CD8-positive, alpha-beta memory T cell (primary cell): ENCODE measurements around the gene KCTD10. TPM values are rescaled to one million over a fixed set of nuclear protein-coding genes. Genes with fewer than 3 reads are reported as not detected.

ENCODE experiments used
- CTCF ChIA-PET: fragments of 350-600 bp; sonication (Branson Sonifier 250); formaldehyde crosslinking; loops from one replicate; lab custom pipeline; 2021; ENCODE audit warnings: antibody characterized with exemption; lab: Charles Lee
- POLR2A ChIA-PET: fragments of 350-600 bp; sonication (Branson Sonifier 250); formaldehyde crosslinking; loops from one replicate; lab custom pipeline; 2021; ENCODE audit warnings: antibody characterized with exemption; lab: Charles Lee
- DNase-seq, 5 donors: peaks; one replicate each; pipeline versions ENCODE4 v3.0.0 to v3.0.0-alpha.2; 2020 to 2022; ENCODE audit warnings: mixed read lengths in 1 of 5
- H3K27ac ChIP-seq: one replicate; pipeline ENCODE4 v1.7.0; 2013; ENCODE audit warnings: low read depth, mild to moderate bottlenecking, low read length, moderate library complexity
- H3K27me3 ChIP-seq: 2 replicates; pipeline ENCODE4 v1.7.0; 2013; ENCODE audit warnings: low read length, mild to moderate bottlenecking; ENCODE audit not compliant: insufficient read depth, poor library complexity, severe bottlenecking
- H3K36me3 ChIP-seq: 2 replicates; pipeline ENCODE4 v1.7.0; 2013; ENCODE audit warnings: mild to moderate bottlenecking, low read length, moderate library complexity; ENCODE audit not compliant: insufficient read depth
- H3K4me1 ChIP-seq: 2 replicates; pipeline ENCODE4 v1.7.0; 2013; ENCODE audit warnings: mild to moderate bottlenecking, low read length, moderate library complexity; ENCODE audit not compliant: insufficient read depth
- H3K4me3 ChIP-seq: 2 replicates; pipeline ENCODE4 v1.7.0; 2013; ENCODE audit warnings: mild to moderate bottlenecking, low read length
- H3K9me3 ChIP-seq: 2 replicates; pipeline ENCODE4 v1.7.0; 2013; ENCODE audit warnings: mild to moderate bottlenecking, low read length
- H3K27ac Mint-ChIP-seq, 8 donors: one replicate each; pipeline ENCODE4 v1.8.0; 2020 to 2021; ENCODE audit warnings: mixed read lengths in 8 of 8, mild to moderate bottlenecking in 6 of 8, inconsistent platforms in 3 of 8, moderate library complexity in 3 of 8
- H3K27me3 Mint-ChIP-seq, 2 donors: one replicate each; pipeline ENCODE4 v1.8.0; 2020 to 2021; ENCODE audit warnings: mixed read lengths in 2 of 2, mild to moderate bottlenecking in 1 of 2, moderate library complexity in 1 of 2
- H3K36me3 Mint-ChIP-seq, 3 donors: one replicate each; pipeline ENCODE4 v1.8.0; 2020 to 2021; ENCODE audit warnings: mixed read lengths in 3 of 3, inconsistent platforms in 1 of 3, mild to moderate bottlenecking in 1 of 3
- H3K4me1 Mint-ChIP-seq, 3 donors: one replicate each; pipeline ENCODE4 v1.8.0; 2020 to 2021; ENCODE audit warnings: mixed read lengths in 3 of 3, inconsistent platforms in 1 of 3, mild to moderate bottlenecking in 1 of 3
- H3K4me3 Mint-ChIP-seq, 7 donors: one replicate each; pipeline ENCODE4 v1.8.0; 2020 to 2021; ENCODE audit warnings: mixed read lengths in 7 of 7, mild to moderate bottlenecking in 6 of 7, moderate library complexity in 4 of 7, inconsistent platforms in 2 of 7
- H3K9me3 Mint-ChIP-seq, 5 donors: one replicate each; pipeline ENCODE4 v1.8.0; 2020 to 2022; ENCODE audit warnings: mixed read lengths in 5 of 5, mild to moderate bottlenecking in 3 of 5, moderate library complexity in 2 of 5, inconsistent platforms in 1 of 5
- polyA plus RNA-seq: library from polyadenylated mRNA; unstranded; fragments of 300-500 nt; fragmentation: Illumina TruSeq; gene quantifications from one replicate; pipeline ENCODE4 v1.2.3, GENCODE V29; 2021
- total RNA-seq, 2 experiments: library from RNA; stranded (reverse); gene quantifications; one replicate each; pipeline ENCODE4 v1.2.3, GENCODE V29; 2021

The KCTD10 gene
- total and polyA plus RNA-seq, 3 experiments from 2014 or later: 27.4 to 48.1 (median 44.9) TPM

DNA sequence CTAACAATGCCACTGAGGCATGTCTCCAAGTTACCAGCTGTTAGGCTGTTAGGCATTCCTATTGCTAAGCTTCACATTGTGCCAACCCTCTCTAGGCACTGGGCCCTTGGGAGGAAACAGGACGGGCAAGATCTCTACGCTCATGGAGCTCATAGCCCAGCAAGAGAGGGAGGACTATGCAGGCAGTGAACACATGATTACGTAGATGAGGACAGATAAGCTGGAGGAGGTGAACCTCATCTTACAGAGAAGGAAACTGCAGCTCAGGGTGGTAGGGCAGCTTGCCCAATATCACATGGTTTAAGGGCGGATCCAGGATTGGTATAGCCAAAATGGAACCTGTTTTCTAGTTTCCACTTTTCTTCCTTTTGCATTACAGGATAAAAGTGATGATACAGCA lies 8.1 kb upstream of the KCTD10 start:
- H3K4me3 ChIP-seq: no peak overlapping the region
- no peak overlapping the region for H3K27ac Mint-ChIP-seq
- no peak overlapping the region for H3K27ac ChIP-seq
- H3K36me3 Mint-ChIP-seq: peaks cover 5 to 80% (median 32%) of the 10 kb centered on the region in 3 donors
- H3K4me3 Mint-ChIP-seq: no peak overlapping the region
- H3K4me1 Mint-ChIP-seq: peaks cover 0 to 4% (median 1%) of the 10 kb centered on the region in 3 donors
- CTCF ChIA-PET: no interaction called here
- H3K9me3 Mint-ChIP-seq: no peaks in the 10 kb centered on the region
- DNase-seq: no peak
- POLR2A ChIA-PET: no interaction called here
- no peaks in the 10 kb centered on the region for H3K9me3 ChIP-seq
- no peaks in the 10 kb centered on the region for H3K4me1 ChIP-seq
- peaks cover 68% of the 10 kb centered on the region for H3K36me3 ChIP-seq
- no peaks in the 10 kb centered on the region for H3K27me3 ChIP-seq
- peaks cover 0 to 3% of the 10 kb centered on the region in 2 donors for H3K27me3 Mint-ChIP-seq

- peaks cover 0 to 61% (median 21%) of the 10 kb centered on the region in 3 donors for H3K36me3 Mint-ChIP-seq
- Histone ChIP-seq H3K4me3 (no peak overlapping the region), H3K4me1 (peaks cover 12% of the 10 kb centered on the region), H3K9me3 (no peaks in the 10 kb centered on the region), H3K27me3 (no peaks in the 10 kb centered on the region), H3K36me3 (peaks cover 49% of the 10 kb centered on the region), H3K27ac (no peak overlapping the region)
- POLR2A ChIA-PET: no interaction called here
- H3K27me3 Mint-ChIP-seq: no peaks in the 10 kb centered on the region
- H3K4me3 Mint-ChIP-seq: no peak overlapping the region
- DNase-seq: no peak
- no peak overlapping the region for H3K27ac Mint-ChIP-seq
- CTCF ChIA-PET: no interaction called here
- H3K9me3 Mint-ChIP-seq: no peaks in the 10 kb centered on the region
- peaks cover 13 to 21% (median 15%) of the 10 kb centered on the region in 3 donors for H3K4me1 Mint-ChIP-seq
Observed at GRCh38 chr12:109483346-109483745, 6.2 kb upstream of the KCTD10 start.

- Histone ChIP-seq H3K27ac (no peak overlapping the region), H3K27me3 (no peaks in the 10 kb centered on the region), H3K4me3 (no peak overlapping the region), H3K4me1 (peaks cover 17% of the 10 kb centered on the region), H3K9me3 (no peaks in the 10 kb centered on the region), H3K36me3 (peaks cover 45% of the 10 kb centered on the region)
- no peaks in the 10 kb centered on the region for H3K9me3 Mint-ChIP-seq
- ChIA-PET CTCF (no interaction called here), POLR2A (no interaction called here)
- H3K27me3 Mint-ChIP-seq: no peaks in the 10 kb centered on the region
- no peak overlapping the region for H3K27ac Mint-ChIP-seq
- peaks cover 0 to 59% (median 20%) of the 10 kb centered on the region in 3 donors for H3K36me3 Mint-ChIP-seq
- peak overlapping the region in 1 of 7 donors; percentile 51 for H3K4me3 Mint-ChIP-seq
- H3K4me1 Mint-ChIP-seq: peaks cover 16 to 26% (median 19%) of the 10 kb centered on the region in 3 donors
- DNase-seq: no peak
Observed at GRCh38 chr12:109482894-109483293, 5.8 kb upstream of the KCTD10 start.

DNA sequence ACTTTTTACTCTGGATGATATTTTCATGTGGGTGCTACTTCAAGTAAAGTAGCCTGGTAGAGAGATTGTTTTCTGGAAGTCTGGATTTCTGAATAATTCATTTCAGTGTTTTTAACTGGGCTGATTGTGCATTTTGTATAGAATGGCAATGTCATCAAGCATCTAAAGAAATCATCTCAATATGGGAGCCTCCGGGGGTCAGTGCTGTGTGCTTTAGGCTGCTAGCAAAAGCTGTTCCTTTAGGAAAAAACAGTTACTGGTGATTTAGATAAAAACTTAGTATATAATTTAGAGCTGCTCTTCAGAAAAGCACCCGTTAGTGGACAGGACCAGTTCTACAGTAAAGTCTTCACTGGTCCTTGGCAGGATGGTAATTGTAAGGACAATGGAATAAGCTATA lies 5.4 kb upstream of the KCTD10 start:
- Mint-ChIP-seq H3K36me3 (peaks cover 0 to 59% (median 18%) of the 10 kb centered on the region in 3 donors), H3K9me3 (no peaks in the 10 kb centered on the region), H3K4me1 (peaks cover 18 to 29% (median 21%) of the 10 kb centered on the region in 3 donors), H3K27me3 (no peaks in the 10 kb centered on the region), H3K4me3 (peak overlapping the region in 1 of 7 donors; percentile 51), H3K27ac (peak overlapping the region in 1 of 8 donors; percentile 2)
- no peak overlapping the region for H3K27ac ChIP-seq
- DNase-seq: no peak
- H3K4me1 ChIP-seq: peaks cover 18% of the 10 kb centered on the region
- no peaks in the 10 kb centered on the region for H3K27me3 ChIP-seq
- ChIA-PET CTCF (no interaction called here), POLR2A (no interaction called here)
- no peaks in the 10 kb centered on the region for H3K9me3 ChIP-seq
- H3K4me3 ChIP-seq: no peak overlapping the region
- H3K36me3 ChIP-seq: peaks cover 41% of the 10 kb centered on the region

DNA sequence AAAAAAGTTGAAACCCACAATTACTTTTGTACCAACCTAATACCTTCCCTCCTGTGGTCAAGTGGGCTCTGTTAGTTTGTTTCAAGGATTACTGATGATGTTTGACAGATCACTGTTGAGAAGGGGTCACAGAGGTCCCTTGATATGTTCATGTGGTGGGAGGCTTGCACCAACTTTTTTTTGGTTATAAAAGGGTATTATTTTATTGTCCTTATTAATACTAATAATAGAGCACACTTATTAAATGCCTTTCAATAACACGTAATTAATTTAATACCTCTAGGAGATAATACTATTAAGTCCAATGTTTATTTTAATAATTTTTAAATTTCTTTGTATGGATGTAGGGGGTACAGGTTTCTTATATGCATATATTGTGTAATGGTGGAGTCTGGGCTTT lies 4.8 kb upstream of the KCTD10 start:
- Histone ChIP-seq H3K27me3 (no peaks in the 10 kb centered on the region), H3K4me3 (no peak overlapping the region), H3K36me3 (peaks cover 34% of the 10 kb centered on the region), H3K4me1 (peaks cover 18% of the 10 kb centered on the region), H3K27ac (no peak overlapping the region), H3K9me3 (no peaks in the 10 kb centered on the region)
- no peak for DNase-seq
- ChIA-PET POLR2A (no interaction called here), CTCF (no interaction called here)
- Mint-ChIP-seq H3K36me3 (peaks cover 0 to 58% (median 17%) of the 10 kb centered on the region in 3 donors), H3K4me3 (peak overlapping the region in 1 of 7 donors; percentile 51), H3K9me3 (no peaks in the 10 kb centered on the region), H3K27me3 (no peaks in the 10 kb centered on the region), H3K4me1 (peaks cover 23 to 35% (median 27%) of the 10 kb centered on the region in 3 donors), H3K27ac (no peak overlapping the region)

DNA sequence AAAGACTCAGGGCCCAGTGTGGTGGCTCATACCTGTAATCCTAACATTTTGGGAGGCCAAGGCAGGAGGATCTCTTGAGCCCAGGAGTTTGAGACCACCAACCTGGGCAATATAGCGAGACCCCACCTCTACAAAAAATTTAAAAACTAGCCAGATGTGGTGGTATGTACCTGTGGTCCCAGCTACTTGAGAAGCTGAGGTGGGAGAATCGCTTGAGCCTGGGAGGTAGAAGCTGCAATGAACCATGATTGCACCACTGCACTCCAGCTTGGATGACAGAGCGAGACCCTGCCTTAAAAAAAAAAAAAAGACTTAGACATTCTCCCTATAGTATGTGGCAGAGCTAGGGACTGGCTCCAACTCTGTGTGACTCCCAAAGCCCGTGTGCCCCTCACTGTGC lies 3.3 kb upstream of the KCTD10 start:
- peaks cover 38 to 50% (median 42%) of the 10 kb centered on the region in 3 donors for H3K4me1 Mint-ChIP-seq
- H3K9me3 ChIP-seq: no peaks in the 10 kb centered on the region
- no peak overlapping the region for H3K27ac Mint-ChIP-seq
- CTCF ChIA-PET: no interaction called here
- no peak overlapping the region for H3K4me3 ChIP-seq
- no peak overlapping the region for H3K27ac ChIP-seq
- H3K36me3 Mint-ChIP-seq: peaks cover 0 to 43% (median 11%) of the 10 kb centered on the region in 3 donors
- no peaks in the 10 kb centered on the region for H3K9me3 Mint-ChIP-seq
- no peaks in the 10 kb centered on the region for H3K27me3 Mint-ChIP-seq
- H3K4me1 ChIP-seq: peaks cover 30% of the 10 kb centered on the region
- H3K4me3 Mint-ChIP-seq: peak overlapping the region in 1 of 7 donors; percentile 5
- no peaks in the 10 kb centered on the region for H3K27me3 ChIP-seq
- DNase-seq: no peak
- H3K36me3 ChIP-seq: peaks cover 19% of the 10 kb centered on the region
- POLR2A ChIA-PET: no interaction called here

- Mint-ChIP-seq H3K27me3 (no peaks in the 10 kb centered on the region), H3K4me1 (peaks cover 38 to 56% (median 45%) of the 10 kb centered on the region in 3 donors), H3K4me3 (peak overlapping the region in 4 of 7 donors; percentile 22 to 41 (median 24)), H3K9me3 (no peaks in the 10 kb centered on the region), H3K36me3 (peaks cover 0 to 37% (median 6%) of the 10 kb centered on the region in 3 donors), H3K27ac (no peak overlapping the region)
- Histone ChIP-seq H3K4me1 (peaks cover 30% of the 10 kb centered on the region), H3K27me3 (no peaks in the 10 kb centered on the region), H3K9me3 (no peaks in the 10 kb centered on the region), H3K36me3 (peaks cover 13% of the 10 kb centered on the region), H3K27ac (no peak overlapping the region), H3K4me3 (no peak overlapping the region)
- ChIA-PET POLR2A (no interaction called here), CTCF (no interaction called here)
- DNase-seq: no peak
Observed at GRCh38 chr12:109479761-109480160, 2.7 kb upstream of the KCTD10 start.

DNA sequence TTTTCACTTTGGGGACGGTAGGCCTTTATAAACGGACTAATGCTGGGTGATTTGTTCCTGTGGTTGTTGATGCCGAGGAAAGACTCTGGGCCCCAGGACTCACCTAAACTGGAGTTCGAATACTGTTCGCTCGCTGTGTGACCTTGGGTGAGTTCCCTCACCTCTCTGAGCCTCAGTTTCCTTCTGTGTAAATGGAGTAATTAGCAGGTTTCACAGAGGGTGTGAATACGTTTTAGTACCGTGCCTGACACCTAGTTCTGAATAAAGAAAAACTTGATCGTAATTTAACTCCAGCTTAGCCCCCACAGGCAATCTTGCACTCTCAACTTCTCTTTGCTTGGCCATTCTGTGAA lies 839 bp upstream of the KCTD10 start:
- no peaks in the 10 kb centered on the region for H3K27me3 Mint-ChIP-seq
- H3K27ac Mint-ChIP-seq: peak overlapping the region; percentile 95 to 99 (median 98)
- no peaks in the 10 kb centered on the region for H3K9me3 Mint-ChIP-seq
- peaks cover 44 to 66% (median 51%) of the 10 kb centered on the region in 3 donors for H3K4me1 Mint-ChIP-seq
- Histone ChIP-seq H3K4me1 (peaks cover 30% of the 10 kb centered on the region), H3K27me3 (no peaks in the 10 kb centered on the region), H3K36me3 (peaks cover 4% of the 10 kb centered on the region), H3K4me3 (peak overlapping the region; percentile 98), H3K27ac (peak overlapping the region; percentile 92), H3K9me3 (no peaks in the 10 kb centered on the region)
- peaks cover 0 to 19% (median 0%) of the 10 kb centered on the region in 3 donors for H3K36me3 Mint-ChIP-seq
- no peak for DNase-seq
- ChIA-PET CTCF (interaction anchor here (1.4 to 1.6 kb wide), 2 partner anchors 45 to 237 kb away, joined by 3 to 5 read pairs; no protein-coding TSS in a partner anchor), POLR2A (interaction anchor here (1.8 kb wide), 1 partner anchor 236 kb away, joined by 5 read pairs; the partner anchor contains the start of gene FAM222A)
- H3K4me3 Mint-ChIP-seq: peak overlapping the region; percentile 93 to 99 (median 97)
